GM12873 (cell line): ENCODE results near the gene TGFBR3.
A peak's percentile ranks its signal among the peaks of the same experiment; 100 is the strongest.

Experiments
- TF ChIP-seq, protein P1 (sequence below): IDR thresholded peaks from 2 replicates; pipeline ENCODE4 v1.5.1; 2012; ENCODE audit warnings: low read depth, mild to moderate bottlenecking, moderate library complexity, low read length, control low read depth; ENCODE audit not compliant: insufficient read depth; ENCODE audit errors: missing control alignments

Gene TGFBR3

DNA sequence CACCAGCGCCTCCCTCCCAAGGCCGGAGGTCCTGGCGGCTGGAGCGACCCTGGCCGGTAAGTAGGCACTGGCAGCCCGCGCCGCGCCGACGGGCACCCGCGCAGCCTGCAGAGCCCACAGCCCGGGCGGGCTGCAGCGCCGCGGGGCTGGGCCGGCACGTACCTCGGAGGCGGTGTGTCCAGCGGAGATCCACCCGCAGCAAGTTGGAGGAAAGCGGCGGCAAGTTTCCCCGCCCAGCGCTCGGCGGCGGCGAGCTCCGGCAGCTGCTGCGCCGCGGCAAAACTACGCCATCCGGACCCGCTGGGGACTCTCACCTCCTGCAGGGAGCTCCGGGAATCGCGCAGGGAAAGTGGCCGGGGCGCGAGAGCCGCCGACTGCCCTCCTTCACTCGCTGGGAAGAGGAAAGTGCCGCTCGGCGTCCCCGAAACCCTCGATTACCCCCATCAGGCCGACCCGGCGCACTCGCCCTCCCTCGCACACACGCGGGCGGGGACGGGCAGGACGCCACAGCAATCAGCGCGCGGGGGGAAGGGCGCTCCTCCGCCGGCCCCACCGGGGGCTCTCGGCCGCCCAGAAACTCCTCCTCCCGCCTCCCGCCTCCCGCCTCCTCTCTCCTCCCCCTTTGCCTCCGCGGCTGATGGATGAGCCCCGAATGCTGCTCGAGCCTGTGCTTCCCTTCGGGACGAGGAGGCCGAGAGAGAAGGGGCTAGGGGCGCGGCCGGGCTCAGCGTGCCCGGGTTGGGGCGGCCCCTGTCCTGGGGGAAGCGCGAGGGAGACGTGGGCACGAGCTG, at the start of gene TGFBR3:
TSS of gene TGFBR3 (minus strand) at position 436 of the 791 bp plus-strand sequence. CDS start 24,620 bp downstream, outside the sequence.
- TF ChIP-seq, protein P1, sequence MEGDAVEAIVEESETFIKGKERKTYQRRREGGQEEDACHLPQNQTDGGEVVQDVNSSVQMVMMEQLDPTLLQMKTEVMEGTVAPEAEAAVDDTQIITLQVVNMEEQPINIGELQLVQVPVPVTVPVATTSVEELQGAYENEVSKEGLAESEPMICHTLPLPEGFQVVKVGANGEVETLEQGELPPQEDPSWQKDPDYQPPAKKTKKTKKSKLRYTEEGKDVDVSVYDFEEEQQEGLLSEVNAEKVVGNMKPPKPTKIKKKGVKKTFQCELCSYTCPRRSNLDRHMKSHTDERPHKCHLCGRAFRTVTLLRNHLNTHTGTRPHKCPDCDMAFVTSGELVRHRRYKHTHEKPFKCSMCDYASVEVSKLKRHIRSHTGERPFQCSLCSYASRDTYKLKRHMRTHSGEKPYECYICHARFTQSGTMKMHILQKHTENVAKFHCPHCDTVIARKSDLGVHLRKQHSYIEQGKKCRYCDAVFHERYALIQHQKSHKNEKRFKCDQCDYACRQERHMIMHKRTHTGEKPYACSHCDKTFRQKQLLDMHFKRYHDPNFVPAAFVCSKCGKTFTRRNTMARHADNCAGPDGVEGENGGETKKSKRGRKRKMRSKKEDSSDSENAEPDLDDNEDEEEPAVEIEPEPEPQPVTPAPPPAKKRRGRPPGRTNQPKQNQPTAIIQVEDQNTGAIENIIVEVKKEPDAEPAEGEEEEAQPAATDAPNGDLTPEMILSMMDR = peak; percentile 46

DNA sequence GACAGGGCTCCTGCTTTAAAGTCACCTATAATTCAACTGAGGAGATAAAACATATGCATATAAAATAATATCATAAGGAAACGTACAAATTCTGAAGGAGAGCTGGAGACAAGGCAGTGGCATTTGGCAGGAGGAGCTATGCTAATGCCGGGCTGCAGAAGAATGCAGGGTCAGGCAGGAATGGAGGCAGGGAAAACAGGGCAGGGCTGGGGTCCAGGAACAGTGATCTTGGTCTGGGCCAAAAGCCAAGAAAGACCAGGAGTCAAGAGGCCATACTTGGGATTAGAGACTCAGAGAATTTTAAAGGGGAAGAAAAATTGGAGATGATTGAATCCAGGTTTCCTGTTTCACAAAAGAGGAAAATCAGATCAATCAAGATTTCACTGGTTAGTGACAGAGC, 43.3 kb upstream of the TGFBR3 start:
- TF ChIP-seq, protein P1 = no peak

GRCh38 chr1:91928026-91928425, 42.1 kb upstream of the TGFBR3 start:
- TF ChIP-seq, protein P1 = no peak

DNA sequence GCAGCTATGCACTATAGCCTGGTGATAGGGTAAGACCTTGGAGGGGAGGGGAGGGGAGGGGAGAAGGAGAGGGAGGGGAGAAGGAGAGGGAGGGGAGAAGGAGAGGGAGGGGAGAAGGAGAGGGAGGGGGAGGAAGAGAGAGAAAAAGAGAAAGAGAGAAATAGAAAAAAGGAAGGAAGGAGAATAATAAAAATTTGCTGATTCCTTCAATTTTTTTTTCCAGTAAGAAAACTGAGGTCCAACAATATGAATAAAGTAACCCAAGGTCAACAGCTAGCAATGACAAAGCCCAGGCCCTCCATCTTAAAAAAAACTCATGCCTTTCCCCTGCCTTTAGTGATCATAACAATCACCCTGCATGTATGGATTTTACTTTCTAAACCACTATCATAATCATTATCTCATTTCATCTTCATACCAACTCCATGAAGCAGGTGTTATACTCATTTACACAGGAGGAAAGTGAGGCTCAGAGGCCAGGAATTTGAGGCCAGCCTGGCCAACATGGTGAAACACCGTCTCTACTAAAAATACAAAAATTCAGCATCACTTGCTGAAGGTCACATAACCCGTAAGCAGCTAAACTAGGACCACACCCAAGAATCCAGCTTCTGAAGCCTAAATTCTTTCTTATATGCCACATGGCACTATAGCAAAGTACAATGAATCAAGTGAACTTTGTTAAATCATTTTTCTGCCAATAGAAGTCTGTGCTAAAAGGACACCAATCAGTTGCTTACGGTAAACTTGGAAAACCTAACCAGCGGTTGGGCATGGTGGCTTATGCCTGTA, 39.9 kb upstream of the TGFBR3 start:
- TF ChIP-seq, protein P1 = no peak

DNA sequence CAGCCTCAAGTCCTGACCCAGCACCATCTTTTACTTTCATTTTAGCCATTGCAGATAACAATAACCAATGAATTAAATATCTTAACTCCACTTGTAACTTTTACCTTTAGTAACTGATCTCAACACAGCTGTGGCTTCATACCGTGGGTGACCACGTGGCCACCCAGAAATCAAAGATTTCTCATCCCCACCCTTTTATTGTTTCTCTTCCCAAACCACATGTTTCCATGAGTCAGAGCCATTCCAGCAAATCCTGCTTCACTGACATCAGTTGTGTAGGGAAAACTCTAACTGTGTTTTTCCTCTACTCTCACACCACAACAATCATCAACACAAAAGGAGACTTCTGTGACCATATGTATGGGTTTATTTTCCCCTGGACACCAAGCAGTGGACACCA, 38.2 kb upstream of the TGFBR3 start:
- TF ChIP-seq, protein P1 = no peak

GRCh38 chr1:91919962-91920361, 34.0 kb upstream of the TGFBR3 start:
- TF ChIP-seq, protein P1 = no peak

DNA sequence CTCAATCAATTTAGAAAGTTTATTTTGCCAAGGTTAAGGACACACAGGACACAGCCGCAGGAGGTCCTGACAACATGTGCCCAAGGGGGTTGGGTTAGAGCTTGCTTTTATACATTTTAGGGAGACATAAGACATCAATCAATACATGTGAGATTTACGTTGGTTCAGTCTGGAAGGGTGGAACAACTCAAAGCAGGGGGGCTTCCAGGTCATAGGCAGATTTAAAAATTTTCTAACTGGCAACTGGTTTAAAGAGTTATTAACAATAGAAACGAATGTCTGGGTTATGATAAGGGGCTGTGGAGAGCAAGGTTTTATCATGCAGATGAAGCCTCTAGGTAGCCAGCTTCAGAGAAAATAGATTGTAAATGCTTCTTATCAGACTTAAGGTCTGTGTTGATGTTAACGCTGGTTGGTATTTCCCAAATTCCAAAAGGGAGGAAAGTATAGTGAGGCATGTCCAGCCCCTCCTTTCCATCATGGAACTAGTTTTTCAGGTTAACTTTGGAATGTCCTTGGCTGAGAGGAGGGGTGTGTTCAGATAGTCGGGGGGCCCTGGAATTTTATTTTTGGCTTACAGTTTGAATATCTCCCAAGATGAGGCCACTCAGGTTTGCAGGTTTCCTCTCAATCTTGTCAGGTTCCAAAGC, 31.0 kb upstream of the TGFBR3 start:
- TF ChIP-seq, protein P1 = no peak
